Retinal pigment epithelial cell (primary cell): ENCODE data around the gene CASD1.

Experiments
- DNase-seq: peaks from one replicate; pipeline ENCODE4 v3.0.0-alpha.2; 2010; ENCODE audit warnings: low read depth
- H3K4me3 ChIP-seq: 2 replicates; pipeline ENCODE4 v1.5.1; 2011; ENCODE audit warnings: mild to moderate bottlenecking, low read length, control low read depth, moderate library complexity
- CTCF ChIP-seq: conservative IDR thresholded peaks from 2 replicates; pipeline ENCODE4 v1.5.1; 2011; ENCODE audit warnings: low read depth, low read length, control low read depth, inconsistent platforms

Gene CASD1

DNA sequence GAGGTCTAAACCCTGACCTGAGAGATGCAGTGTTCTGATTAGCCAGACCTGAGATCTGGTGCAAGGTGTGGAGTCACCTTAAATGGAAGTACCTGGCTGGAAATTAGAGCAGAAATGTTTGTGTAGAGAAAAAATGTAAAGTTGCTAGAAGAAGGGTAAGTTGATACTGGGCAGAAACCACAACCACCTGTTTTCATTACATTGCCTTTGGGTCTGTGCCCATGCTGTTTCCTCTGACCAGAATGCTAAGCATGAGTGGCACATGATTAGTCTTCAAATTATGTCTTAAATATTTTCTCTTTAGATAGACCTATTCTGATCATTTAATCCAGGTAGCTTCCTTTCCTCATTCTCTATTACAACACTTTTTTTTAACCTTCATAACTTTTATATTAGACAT, 69.0 kb downstream of the CASD1 start:
- peak; percentile 14 for DNase-seq
- no peak overlapping the region for H3K4me3 ChIP-seq
- no peak for TF ChIP-seq CTCF

DNA sequence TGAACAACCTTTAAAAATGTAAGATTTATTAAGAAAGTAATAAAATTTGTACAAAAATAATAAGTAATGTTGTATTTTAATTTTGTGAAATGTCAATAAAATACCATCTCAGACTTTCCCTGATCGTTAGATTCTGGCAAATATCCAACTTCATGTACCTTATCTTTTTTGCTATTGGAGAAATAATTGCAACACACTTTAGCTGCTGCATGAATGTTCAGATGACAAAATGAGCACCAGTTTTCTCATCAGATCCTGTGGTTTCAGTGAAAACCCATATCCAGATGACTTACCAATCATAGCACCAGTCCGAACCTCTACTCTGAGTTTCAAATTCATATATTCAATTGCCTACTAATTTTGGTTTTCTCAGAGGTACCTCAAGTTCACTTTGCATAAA, 69.9 kb downstream of the CASD1 start:
- no peak for DNase-seq
- no peak overlapping the region for H3K4me3 ChIP-seq
- TF ChIP-seq CTCF = no peak

DNA sequence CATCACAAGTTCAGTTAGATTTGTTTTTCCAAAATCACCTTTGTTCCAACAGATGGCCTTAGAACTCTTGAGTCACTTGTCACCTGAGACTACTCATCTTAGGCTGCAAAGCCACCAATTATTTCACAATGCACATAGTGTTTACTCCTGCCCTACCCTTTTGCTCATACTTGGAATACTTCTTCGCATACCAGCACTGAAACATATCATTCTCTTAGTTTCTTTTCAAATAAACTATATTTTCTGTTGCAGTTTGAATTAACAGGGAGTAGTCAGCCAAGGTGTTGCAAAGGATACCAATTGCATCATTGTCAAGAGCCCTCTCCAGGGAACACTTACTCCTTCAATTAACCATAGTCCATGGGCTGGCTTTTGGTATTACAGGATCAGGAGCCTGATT, 71.0 kb downstream of the CASD1 start:
- TF ChIP-seq CTCF = no peak
- no peak overlapping the region for H3K4me3 ChIP-seq
- peak; percentile 80 for DNase-seq

- DNase-seq = peak; percentile 21
- no peak for TF ChIP-seq CTCF
- H3K4me3 ChIP-seq = no peak overlapping the region
Observed at GRCh38 chr7:94584113-94584512, 74.5 kb downstream of the CASD1 start.

GRCh38 chr7:94588075-94588474, 78.5 kb downstream of the CASD1 start:
- H3K4me3 ChIP-seq = no peak overlapping the region
- no peak for TF ChIP-seq CTCF
- peak; percentile 6 for DNase-seq

DNA sequence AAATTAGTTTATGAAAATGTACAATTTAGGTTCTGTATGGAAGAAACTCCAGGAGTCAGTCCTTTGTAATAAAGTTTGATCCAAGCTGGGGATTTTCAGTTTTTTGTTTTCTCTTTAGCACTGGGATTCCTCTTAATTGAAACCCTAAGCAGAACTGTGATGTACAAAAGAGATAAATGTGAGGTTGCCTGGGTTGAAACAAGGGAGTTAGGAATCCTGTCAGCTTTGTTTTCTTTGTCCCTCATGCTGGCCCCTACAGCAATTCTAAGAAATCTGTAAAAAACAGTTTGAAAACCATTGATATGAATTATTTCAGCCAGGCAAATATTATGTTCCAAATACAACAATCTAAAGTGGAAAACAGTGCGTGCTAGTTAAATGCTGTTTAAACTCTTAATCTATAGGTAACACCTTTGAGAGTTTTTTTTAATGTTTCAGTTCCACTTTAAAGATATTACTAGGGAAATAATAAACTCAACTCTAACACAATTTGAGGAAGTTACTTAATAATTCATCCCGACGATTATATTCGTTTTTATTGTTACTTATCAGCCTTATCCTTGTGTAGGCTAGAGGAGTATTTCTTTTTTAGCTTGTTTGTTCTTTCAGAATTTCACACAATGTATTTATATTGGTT, 81.0 kb downstream of the CASD1 start:
- TF ChIP-seq CTCF = no peak
- DNase-seq = no peak
- no peak overlapping the region for H3K4me3 ChIP-seq

DNA sequence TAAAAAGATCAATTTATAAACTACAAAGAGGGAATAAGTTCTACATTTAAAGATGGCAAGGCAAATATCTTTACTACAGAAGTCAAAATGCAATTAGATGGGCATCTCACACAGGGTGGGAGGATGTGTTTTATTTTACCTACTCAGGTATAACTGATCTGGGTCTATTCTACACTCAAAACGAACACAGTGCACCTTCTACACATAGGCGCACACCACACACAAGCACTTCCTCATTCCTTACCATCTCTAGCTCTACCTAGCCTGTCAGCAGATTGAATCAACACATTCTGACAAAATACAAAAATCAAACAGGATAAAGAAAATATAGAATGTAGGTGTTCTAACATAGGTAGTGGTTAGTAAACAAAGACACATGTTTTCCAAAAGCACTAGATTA, 81.6 kb downstream of the CASD1 start:
- no peak overlapping the region for H3K4me3 ChIP-seq
- DNase-seq = no peak
- no peak for TF ChIP-seq CTCF
